ENCODE measurements around the gene PLA2G6.
A peak's percentile ranks its signal among the peaks of the same experiment; 100 is the strongest.

Gene PLA2G6

GRCh38 chr22:38097557-38098409 lies 83.8 kb downstream of the PLA2G6 start:
- intact Hi-C loops (cut with DNase I; ENCODE audit: low total_unique reads): no loop called here
- no peak overlapping the region for H3K4me3 ChIP-seq
- DNase-seq: no peak

GRCh38 chr22:38097058-38097457 lies 84.6 kb downstream of the PLA2G6 start:
- intact Hi-C loops (cut with DNase I; ENCODE audit: low total_unique reads): no loop called here

More at GRCh38 chr22:38097557-38098409, 83.8 kb downstream of the PLA2G6 start:
- Histone ChIP-seq H3K4me1 (peaks cover 0 to 16% (median 8%) of the 10 kb centered on the region in 4 donors), H3K27ac (peak overlapping the region in 1 of 2 donors; percentile 26), H3K27me3 (no peaks in the 10 kb centered on the region), H3K36me3 (no peaks in the 10 kb centered on the region), H3K9me3 (no peaks in the 10 kb centered on the region)
- peak; percentile 9 to 15 for TF ChIP-seq CTCF (IDR thresholded peaks at IDR 0.05)

GRCh38 chr22:38089474-38089851 lies 92.2 kb downstream of the PLA2G6 start:
- no peak for DNase-seq
- peaks cover 0 to 28% of the 10 kb centered on the region in 2 donors for H3K27me3 ChIP-seq
- peak overlapping the region in 1 of 2 donors; percentile 3 for H3K4me3 ChIP-seq
- peaks cover 0 to 21% (median 17%) of the 10 kb centered on the region in 3 donors for H3K36me3 ChIP-seq
- H3K4me1 ChIP-seq: peaks cover 0 to 13% (median 11%) of the 10 kb centered on the region in 4 donors
- no peaks in the 10 kb centered on the region for H3K9me3 ChIP-seq
- intact Hi-C loops (cut with DNase I; ENCODE audit: low total_unique reads): no loop called here
- H3K27ac ChIP-seq: no peak overlapping the region
- TF ChIP-seq CTCF (IDR thresholded peaks at IDR 0.05): no peak

More at GRCh38 chr22:38097058-38097457, 84.6 kb downstream of the PLA2G6 start:
- peaks cover 0 to 16% (median 8%) of the 10 kb centered on the region in 4 donors for H3K4me1 ChIP-seq
- TF ChIP-seq CTCF (IDR thresholded peaks at IDR 0.05): no peak
- no peak overlapping the region for H3K27ac ChIP-seq
- no peak for DNase-seq
- H3K27me3 ChIP-seq: no peaks in the 10 kb centered on the region
- no peak overlapping the region for H3K4me3 ChIP-seq
- H3K9me3 ChIP-seq: no peaks in the 10 kb centered on the region
- no peaks in the 10 kb centered on the region for H3K36me3 ChIP-seq

GRCh38 chr22:38088629-38089473 lies 92.8 kb downstream of the PLA2G6 start:
- peaks cover 0 to 13% (median 11%) of the 10 kb centered on the region in 4 donors for H3K4me1 ChIP-seq

More at GRCh38 chr22:38088629-38089473, 92.8 kb downstream of the PLA2G6 start:
- Histone ChIP-seq H3K27me3 (peaks cover 0 to 28% of the 10 kb centered on the region in 2 donors), H3K4me3 (peak overlapping the region; percentile 3 to 37), H3K27ac (no peak overlapping the region), H3K9me3 (no peaks in the 10 kb centered on the region), H3K36me3 (peaks cover 0 to 21% (median 17%) of the 10 kb centered on the region in 3 donors)
- no peak for TF ChIP-seq CTCF (IDR thresholded peaks at IDR 0.05)
- no peak for DNase-seq
- intact Hi-C loops (cut with DNase I; ENCODE audit: low total_unique reads): no loop called here
